ENCODE results near the gene TNFRSF21. TPM values are rescaled to one million over a fixed set of nuclear protein-coding genes. Genes with fewer than 3 reads are reported as not detected.

TNFRSF21 gene
- total RNA-seq, 4 donors from 2014 or later = 1.6 to 5.4 (median 3.1) TPM

GRCh38 chr6:47344022-47344421 lies 34.3 kb upstream of the TNFRSF21 start:
- no peak overlapping the region for H3K4me3 ChIP-seq (ENCODE audit: low read depth, poor library complexity, severe bottlenecking)
- DNase-seq (ENCODE audit: low spot score in 2 of 2) = no peak
- no peak for TF ChIP-seq POLR2A (IDR thresholded peaks at IDR 0.05)
- TF ChIP-seq, protein P1, sequence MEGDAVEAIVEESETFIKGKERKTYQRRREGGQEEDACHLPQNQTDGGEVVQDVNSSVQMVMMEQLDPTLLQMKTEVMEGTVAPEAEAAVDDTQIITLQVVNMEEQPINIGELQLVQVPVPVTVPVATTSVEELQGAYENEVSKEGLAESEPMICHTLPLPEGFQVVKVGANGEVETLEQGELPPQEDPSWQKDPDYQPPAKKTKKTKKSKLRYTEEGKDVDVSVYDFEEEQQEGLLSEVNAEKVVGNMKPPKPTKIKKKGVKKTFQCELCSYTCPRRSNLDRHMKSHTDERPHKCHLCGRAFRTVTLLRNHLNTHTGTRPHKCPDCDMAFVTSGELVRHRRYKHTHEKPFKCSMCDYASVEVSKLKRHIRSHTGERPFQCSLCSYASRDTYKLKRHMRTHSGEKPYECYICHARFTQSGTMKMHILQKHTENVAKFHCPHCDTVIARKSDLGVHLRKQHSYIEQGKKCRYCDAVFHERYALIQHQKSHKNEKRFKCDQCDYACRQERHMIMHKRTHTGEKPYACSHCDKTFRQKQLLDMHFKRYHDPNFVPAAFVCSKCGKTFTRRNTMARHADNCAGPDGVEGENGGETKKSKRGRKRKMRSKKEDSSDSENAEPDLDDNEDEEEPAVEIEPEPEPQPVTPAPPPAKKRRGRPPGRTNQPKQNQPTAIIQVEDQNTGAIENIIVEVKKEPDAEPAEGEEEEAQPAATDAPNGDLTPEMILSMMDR (IDR thresholded peaks at IDR 0.05) = no peak
- WGBS, 2 donors = 15 to 19% methylated on average over 1 of the region's 1 CpG
- intact Hi-C loops (cut with DNase I; ENCODE audit: low total_unique reads) = no loop called here

DNA sequence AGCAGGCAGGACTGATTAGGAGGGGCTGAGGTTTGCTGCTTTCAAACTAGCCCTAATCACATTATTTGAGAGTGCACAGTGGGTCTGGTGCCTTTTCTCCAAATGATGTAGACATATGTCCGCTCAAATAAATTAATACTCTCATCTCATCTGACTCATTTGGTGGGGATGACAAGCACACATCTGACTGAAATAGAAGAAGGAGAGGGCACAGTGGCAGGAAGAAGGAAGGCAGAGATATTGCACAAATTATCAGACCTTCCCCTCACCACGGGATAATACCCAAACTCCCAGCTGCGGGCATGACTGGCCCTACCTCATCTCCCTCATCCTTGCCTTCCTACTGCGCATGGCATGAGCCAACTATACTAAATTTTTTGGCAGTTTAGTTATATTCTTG lies 33.9 kb upstream of the TNFRSF21 start:
- intact Hi-C loops (cut with DNase I; ENCODE audit: low total_unique reads) = no loop called here
- DNase-seq (ENCODE audit: low spot score in 2 of 2) = no peak
- H3K4me3 ChIP-seq (ENCODE audit: low read depth, poor library complexity, severe bottlenecking) = no peak overlapping the region
- WGBS, 2 donors = 73 to 75% methylated on average over 4 of the region's 4 CpGs
- TF ChIP-seq, protein P1 (IDR thresholded peaks at IDR 0.05) = no peak
- no peak for TF ChIP-seq POLR2A (IDR thresholded peaks at IDR 0.05)

- no peak overlapping the region for H3K4me3 ChIP-seq (ENCODE audit: low read depth, poor library complexity, severe bottlenecking)
- no peak for DNase-seq (ENCODE audit: low spot score in 2 of 2)
- WGBS, 2 donors = 65 to 70% methylated on average over 8 of the region's 8 CpGs
- intact Hi-C loops (cut with DNase I; ENCODE audit: low total_unique reads) = no loop called here
- TF ChIP-seq, protein P1 (IDR thresholded peaks at IDR 0.05) = no peak
- no peak for TF ChIP-seq POLR2A (IDR thresholded peaks at IDR 0.05)
These were observed 33.1 kb upstream of the TNFRSF21 start for GRCh38 chr6:47342824-47343223.

DNA sequence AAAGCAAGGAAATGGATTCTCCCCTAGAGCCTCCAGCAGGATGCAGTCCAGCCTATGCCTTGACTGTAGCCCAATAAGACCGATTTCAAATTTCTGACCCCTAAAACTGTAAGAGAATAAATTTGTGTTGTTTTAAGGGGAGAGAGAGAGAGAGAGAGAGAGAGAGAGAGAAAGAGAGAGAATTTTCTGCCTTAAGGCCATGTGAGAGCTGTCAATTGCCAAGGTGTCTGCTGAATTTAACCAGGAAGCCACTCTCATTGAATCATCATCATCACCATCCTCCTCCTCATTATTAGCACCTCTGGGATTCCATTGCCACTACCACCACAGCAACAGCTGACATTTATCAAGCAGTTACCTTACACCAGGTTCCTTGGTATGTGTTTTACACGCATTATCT lies 27.8 kb upstream of the TNFRSF21 start:
- no peak for DNase-seq (ENCODE audit: low spot score in 2 of 2)
- no peak overlapping the region for H3K4me3 ChIP-seq (ENCODE audit: low read depth, poor library complexity, severe bottlenecking)
- WGBS, 2 donors = 83 to 95% methylated on average over 2 of the region's 2 CpGs
- TF ChIP-seq, protein P1 (IDR thresholded peaks at IDR 0.05) = no peak
- TF ChIP-seq POLR2A (IDR thresholded peaks at IDR 0.05) = no peak
- intact Hi-C loops (cut with DNase I; ENCODE audit: low total_unique reads) = no loop called here

DNA sequence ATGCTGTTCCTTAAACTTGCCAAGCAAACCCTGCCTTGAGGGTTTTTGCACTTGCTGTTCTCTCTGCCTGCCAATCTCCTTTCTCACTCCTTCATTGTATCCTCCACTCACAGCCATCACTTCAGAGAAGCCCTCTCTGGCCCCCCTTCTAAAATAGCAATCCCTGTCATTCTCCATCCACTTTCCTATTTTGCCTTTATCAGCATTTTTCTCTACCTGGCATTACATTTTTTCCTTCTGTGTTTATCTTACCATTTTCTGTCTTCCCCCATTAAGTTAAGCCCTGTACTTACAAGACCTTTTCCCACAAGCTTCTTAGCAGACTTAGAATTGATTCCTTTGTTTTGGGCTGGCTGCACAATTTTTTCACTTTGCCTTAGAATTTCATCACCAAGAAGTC lies 26.6 kb upstream of the TNFRSF21 start:
- H3K4me3 ChIP-seq (ENCODE audit: low read depth, poor library complexity, severe bottlenecking) = no peak overlapping the region
- DNase-seq (ENCODE audit: low spot score in 2 of 2) = no peak
- intact Hi-C loops (cut with DNase I; ENCODE audit: low total_unique reads) = no loop called here
- no peak for TF ChIP-seq POLR2A (IDR thresholded peaks at IDR 0.05)
- TF ChIP-seq, protein P1 (IDR thresholded peaks at IDR 0.05) = no peak

DNA sequence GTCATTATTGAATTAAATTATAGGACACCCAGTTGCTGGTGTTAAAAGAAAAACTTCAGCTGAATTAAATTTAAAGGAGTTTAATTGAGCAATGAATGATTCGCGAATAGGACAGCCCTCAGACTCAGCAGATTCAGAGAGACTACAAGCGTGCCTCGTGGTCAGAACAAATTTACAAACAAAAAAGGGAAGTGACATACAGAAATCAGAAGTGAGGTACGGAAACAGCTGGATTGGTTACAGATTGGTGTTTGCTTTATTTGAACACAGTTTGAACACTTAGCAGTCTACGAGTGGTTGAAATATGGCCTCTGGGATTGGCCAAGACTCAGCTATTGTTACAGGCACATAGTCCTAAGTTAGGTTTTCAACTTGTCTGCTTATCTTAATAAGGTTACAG lies 25.8 kb upstream of the TNFRSF21 start:
- TF ChIP-seq, protein P1 (IDR thresholded peaks at IDR 0.05) = no peak
- TF ChIP-seq POLR2A (IDR thresholded peaks at IDR 0.05) = no peak
- WGBS, 2 donors = 69 to 74% methylated on average over 6 of the region's 6 CpGs
- no peak for DNase-seq (ENCODE audit: low spot score in 2 of 2)
- no peak overlapping the region for H3K4me3 ChIP-seq (ENCODE audit: low read depth, poor library complexity, severe bottlenecking)
- intact Hi-C loops (cut with DNase I; ENCODE audit: low total_unique reads) = no loop called here

All from lower leg skin (tissue), 4 donors.